GM18873 (cell line): ENCODE results near the gene OSBPL10.

Source experiments
- ATAC-seq: cut with Tn5 transposase; IDR thresholded peaks from one replicate; pipeline ENCODE4 v1.9.1; 2021; ENCODE audit warnings: mild to moderate bottlenecking, moderate library complexity, moderate number of reproducible peaks; ENCODE audit not compliant: unreplicated experiment, low FRiP score

Gene OSBPL10

DNA sequence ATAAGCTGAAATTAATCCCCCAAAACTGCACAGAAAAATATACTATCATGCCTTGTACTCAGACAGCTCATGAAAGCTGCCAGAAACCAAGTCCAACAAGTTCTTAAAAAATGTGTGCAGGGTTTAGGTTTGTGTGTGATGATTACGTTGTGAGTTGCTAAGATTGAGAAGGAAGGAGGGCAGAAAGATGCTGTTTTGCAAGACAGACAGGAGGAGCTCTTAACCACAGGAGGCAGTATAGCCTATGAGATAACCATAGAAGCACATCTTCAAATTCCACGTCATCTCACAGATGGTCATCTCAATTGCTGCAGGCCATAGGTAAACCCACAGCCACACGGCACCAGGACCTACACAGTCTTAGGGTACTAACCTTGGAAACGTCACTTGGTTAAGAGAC lies 256.4 kb downstream of the OSBPL10 start:
- no peak for ATAC-seq

DNA sequence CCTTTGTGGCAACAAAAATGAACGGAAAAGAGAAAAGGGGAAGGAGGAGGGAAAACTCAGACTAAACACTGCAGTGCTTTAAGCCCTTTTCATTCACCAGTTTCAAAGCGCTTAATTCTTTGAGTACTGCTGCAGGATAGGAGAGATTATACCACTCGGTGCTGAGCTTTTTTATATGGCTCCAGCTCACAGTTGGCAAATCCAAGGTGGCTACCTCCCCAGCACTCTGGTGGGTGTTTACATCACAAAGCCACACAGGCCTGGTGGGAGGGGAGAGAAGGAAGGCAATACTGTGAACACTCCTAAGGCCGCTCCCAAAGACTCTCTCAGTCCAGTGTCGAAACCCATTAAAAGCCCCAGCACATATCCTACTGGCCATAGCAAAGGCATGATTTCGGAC lies 256.9 kb downstream of the OSBPL10 start:
- no peak for ATAC-seq

DNA sequence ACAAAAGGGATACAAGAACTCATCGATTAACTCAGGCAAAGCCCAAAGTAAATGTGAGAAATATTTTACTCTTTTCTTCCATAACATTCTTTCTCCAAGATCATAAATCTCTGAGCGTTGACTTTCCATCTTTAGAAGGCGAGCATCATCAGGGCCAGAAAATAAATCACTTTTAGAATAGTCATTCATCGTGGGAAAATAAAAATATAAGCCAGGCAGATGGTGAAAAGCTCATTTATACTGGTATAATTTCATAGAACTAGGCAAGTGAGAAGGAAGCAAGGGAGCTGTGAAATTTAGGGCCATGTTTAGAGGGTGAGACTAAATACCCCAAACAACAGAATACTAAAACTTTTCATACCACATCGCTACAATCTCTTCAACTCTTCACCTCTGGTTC lies 257.4 kb downstream of the OSBPL10 start:
- no peak for ATAC-seq

DNA sequence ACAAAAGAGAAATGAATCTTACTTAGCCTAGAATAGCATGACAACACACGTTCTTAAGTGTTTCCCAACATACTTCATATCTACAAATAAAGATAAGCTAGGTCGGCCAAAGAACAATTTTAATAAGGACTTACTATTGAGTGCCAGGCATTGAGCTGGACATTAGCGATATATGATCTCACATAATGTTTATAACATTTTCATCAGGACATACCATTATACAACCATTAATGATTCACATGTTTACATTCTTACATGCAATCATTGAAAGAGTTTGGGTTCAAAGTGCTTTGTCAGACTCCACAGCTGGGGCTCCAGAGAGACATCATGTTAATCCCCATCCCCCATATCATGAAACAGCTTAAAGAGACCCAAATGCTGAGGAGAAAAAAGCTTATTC lies 259.4 kb downstream of the OSBPL10 start:
- ATAC-seq = no peak

DNA sequence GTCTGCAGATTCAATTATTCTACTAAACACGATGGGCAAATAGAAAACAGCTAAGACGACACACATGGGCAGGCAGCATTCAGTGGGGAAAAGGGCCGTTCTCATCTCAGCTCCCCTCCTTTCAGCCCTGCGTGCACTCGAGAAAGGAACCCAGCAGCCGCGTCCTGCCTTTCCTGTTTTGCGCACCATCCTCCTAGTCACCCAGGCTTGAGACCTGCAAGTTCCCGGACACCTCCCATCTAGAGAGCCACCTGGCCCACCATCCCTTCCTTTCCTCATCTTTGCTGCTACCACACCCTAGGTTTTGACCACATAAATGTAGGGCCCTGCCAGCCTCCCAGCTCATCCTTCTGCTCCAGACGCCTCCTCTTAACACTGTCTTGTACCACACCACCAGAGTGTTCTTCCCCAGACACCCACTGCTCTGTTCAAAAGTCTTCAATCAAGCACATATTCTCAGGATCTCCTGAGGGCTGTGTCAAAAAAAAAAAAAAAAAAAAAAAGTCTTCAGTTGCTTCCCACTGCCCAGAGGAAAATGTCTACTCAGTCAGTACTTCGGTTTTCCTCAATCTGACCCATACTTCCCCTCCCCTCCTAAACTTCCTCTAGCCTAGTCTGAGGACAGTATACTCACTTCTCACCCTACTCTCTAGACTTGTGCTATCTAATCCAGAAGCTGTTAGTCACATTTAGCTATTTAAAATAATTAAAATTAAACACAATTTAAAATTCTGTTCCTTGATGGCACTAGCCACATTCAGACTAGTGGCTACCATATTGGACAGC lies 266.4 kb downstream of the OSBPL10 start:
- ATAC-seq = no peak

DNA sequence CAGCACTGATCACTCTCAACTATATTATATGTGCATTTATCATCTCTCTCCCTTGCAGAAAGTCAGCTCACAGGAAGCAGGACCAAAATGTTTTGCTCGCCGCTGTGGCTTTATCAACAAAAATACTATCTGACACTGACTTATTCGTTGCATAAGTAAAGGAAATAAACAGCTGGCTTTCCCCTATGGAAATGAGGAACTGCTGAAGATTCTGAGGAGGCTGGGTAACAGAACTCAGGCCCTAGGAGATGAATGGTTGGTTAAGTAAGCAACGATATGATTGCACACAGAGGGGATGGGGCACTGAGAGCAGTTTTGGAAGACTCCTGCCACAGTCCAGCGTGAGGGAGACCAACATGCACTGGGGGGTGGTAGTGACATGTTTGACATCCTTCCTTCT lies 267.2 kb downstream of the OSBPL10 start:
- no peak for ATAC-seq

DNA sequence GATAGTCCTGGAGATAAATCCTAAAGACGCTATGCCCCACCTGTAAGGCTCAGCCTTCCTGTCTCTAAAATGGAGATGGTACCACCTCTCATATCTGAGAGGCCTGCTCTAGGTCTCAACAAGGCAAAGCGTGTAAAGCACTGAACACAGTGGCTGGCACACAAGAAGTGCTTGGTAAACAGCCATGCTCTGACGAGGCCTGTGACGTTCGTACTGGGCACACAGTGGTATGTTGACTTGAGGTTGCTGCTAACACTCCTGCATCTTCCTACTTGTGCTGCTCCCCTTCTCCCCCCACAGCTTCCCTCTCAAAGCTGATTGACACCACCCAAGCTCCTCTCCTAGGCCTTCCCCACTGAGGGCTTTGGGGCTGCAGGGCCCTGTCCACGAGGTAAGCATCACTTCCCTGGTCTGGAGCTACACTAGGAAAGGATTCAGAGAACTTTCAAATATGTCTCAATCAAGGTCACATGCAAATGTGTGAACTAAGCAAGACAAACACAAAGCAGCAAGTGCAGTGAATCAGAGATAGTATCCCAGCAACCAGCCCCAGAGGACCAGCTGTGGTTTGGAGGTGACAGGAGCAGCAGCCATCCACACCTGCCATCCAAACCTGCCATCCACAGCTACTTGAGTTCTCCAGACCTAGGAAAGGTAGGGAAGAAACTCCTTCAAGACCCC lies 270.8 kb downstream of the OSBPL10 start:
- no peak for ATAC-seq

DNA sequence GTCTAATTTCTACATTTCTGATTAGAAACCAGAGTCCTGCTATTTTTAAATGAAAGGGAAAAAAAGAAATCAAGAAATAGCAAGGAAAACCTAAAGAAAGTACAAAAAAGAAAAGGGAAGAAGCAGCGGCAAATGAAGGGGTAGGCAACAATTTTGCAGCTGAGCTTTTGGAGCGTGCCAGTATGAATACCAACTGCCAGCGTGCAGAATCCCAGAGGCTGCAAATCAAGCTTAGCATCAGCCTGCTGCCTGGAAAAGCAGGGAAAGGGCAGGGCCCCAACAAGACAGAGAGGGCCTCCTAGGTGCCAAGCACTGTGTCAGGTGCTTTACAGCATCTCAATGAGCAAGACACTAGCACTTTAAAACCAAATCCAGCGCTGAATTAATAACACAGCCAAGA lies 271.5 kb downstream of the OSBPL10 start:
- no peak for ATAC-seq

DNA sequence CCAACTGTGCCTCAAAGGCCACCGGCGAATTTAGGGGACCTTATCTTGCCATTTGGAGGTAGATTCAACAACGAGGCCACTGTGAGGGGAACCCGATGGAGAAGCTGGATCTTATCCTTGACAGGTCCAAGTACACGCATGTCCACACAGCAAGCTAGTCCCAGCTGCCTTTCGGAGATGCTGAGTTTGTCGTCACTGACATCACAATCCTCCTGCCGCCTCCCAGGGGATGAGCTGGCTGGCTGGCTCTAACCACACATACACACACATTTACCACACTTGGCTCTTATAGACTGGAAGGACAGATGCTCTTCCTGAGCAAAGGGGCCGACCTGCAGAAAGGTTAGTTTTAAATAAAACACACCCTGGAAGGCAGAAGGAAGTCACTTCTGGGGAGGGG lies 272.1 kb downstream of the OSBPL10 start:
- ATAC-seq = no peak

DNA sequence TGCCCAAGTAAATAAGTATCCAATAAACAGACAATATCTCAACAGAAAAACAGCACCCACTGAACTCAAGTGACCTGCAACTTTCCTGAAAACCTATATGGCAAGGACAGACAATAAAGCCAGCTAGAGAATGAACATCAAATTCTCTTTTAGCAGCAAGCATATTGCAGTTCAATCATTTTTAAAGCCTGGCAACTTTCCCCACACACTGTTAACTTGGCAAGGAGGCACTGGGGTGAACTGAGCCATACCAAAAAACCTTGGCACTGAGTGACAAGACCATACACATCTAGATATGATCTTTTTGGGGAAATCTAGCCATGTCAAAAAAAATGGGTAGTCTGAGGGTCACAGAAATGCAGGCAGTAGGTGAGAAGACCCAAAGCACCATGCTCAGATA lies 273.8 kb downstream of the OSBPL10 start:
- ATAC-seq = no peak

DNA sequence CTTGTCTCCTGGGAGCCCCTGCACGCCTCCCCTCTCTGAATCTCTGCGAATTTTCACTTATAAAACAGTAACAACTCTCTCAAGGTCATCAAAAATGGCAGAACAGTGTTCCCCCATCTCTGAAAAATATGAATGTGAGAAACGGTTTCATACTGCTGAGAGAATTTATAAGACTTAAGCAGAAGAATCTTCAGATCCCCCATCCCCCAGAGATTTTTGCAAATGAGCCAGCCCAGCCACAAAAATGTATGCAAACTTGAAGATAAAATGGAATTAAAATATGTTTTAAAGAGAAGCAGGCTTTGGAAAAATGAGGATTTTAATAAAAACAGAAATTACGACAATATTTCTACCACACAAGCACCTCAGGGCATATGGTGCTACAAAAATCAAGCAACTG lies 275.3 kb downstream of the OSBPL10 start:
- no peak for ATAC-seq

DNA sequence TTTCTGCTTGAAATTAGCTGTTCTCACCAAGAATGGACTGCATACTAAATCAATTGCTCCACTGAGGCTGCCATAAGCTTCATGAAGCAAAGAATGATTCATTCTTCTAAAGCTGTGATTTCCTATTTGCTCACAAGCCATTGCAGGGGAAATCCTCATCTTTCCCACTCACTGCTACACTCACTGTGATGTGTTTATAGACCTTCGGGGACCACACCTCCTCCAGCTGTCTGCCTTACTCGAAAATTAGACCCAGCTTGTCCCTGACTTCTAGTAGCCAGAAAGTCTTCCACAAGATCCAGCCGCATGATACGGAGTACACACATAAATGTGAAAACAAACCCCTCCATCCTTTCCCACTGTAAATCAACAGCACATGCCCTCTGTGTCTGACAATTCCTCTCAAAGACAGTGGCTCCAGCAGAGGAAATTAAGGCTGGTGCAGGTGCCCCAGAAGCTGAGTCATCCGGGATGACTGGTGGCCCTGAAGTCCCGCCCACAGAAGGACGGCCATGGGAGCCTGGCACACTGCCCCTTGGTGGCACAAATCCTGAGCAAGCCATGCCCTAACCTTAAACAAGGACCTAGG lies 276.4 kb downstream of the OSBPL10 start:
- no peak for ATAC-seq

DNA sequence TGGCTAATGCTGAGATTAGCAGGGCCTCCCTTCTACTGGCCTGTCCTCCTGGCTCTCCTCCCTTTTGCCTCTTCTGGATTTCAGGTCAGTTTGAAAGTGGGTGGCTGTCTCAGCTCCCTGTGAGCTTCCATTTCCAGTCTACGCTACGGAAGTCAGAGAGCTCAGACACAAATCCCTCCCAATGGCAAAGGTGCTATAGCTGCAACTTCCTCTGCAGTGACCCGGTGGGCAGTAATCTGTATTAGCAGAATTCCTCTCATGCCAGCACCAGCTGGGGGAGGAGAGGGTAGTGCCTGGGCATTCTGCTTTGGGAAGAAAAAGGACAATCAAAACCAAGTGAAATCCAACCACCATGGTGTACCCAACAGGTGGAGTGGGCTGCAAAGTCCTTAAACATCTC lies 276.9 kb downstream of the OSBPL10 start:
- ATAC-seq = no peak

DNA sequence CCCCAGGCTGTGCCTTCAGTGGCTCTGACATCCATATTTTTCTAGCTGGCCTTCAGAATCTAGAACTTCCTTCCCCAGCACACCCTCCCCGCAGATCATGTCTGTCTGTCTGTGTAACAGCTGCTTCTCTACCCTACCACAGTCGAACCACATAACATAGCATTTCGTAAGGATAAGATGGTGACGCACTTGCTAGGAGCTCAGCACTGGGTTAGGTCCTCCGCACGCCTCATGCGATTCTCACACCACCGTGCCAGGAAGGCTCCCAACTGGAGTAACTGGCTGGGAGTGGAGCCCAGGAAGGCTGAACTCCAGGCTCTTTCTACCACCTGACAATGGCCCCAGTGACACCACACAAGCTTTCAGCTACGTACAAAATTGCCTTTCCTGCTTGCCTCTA lies 279.8 kb downstream of the OSBPL10 start:
- ATAC-seq = no peak

DNA sequence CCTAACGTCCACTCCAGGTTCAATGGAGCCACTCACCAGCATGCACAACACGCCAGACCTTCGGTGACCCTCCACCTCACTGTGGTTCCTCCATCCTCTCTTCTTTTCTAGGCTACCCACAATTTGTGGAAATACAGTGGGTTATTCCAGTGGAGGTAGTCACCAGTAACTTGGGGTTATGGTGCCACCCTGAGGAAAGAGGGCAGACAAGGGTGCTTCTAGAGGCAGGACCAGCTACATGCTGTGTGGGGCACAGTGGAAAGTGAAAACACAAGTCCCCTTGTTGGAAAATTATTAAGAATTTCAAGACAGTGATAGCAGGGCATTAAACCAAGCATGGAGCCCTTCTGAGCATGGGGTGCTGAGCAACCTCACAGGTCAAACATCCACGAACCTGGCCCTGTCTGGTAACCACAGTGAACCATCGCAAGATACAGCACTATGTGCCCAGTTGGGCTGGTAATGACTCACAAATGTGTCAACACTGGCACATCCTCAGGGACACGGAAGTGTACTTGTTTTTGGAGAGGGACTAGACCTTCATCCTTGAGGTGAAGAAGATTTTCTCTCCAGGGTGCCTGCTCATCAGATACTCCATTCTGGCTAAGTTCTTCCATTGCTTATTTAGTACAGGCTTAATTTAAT lies 281.6 kb downstream of the OSBPL10 start:
- ATAC-seq = no peak

DNA sequence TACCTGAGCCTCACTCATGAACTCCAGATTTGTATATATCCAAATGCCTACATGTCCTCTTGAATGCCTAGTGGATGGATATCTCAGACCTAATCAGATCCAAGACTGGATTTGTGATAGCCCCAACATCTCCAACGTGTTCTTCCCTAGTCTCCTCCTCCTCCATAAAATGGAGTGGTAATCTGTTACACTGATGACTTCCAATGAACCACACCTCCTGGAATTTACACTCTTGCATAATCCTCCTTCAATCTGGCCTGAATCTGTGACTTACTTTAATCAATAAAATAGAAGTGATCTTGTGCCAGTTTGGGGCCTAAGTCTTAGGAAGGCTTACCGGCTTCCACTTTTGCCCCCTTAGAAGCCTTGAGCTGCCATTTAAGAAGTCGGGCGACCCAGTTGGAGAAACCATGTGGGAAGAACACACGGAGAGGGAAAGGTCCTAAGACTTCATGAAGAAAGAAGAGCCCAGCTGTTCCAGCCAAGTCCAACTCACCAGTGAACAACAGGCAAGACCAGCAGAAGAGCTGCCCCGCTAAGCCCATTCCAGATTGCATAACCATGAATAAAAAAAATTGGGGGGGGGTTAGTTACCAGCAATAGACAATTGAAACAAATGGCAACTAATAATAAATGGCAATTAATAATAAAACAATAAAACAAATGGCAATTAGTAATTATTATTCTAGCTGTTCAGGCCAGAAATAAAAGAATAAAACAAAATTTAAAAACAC lies 284.1 kb downstream of the OSBPL10 start:
- ATAC-seq = no peak

DNA sequence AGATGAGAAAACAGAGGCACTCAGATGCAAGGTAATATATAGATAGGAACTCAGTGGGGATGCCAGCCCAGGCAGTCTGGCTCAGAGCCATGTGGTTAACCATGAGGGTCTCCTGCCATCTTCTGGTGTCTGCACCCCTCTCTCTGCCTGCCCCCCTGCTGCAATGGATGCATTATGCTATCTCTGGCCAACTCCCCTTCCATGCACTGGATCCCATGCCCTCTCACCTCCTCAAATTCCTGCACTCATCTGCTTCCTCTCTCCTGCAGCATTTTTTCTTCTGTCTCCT lies 285.1 kb downstream of the OSBPL10 start:
- ATAC-seq = no peak

DNA sequence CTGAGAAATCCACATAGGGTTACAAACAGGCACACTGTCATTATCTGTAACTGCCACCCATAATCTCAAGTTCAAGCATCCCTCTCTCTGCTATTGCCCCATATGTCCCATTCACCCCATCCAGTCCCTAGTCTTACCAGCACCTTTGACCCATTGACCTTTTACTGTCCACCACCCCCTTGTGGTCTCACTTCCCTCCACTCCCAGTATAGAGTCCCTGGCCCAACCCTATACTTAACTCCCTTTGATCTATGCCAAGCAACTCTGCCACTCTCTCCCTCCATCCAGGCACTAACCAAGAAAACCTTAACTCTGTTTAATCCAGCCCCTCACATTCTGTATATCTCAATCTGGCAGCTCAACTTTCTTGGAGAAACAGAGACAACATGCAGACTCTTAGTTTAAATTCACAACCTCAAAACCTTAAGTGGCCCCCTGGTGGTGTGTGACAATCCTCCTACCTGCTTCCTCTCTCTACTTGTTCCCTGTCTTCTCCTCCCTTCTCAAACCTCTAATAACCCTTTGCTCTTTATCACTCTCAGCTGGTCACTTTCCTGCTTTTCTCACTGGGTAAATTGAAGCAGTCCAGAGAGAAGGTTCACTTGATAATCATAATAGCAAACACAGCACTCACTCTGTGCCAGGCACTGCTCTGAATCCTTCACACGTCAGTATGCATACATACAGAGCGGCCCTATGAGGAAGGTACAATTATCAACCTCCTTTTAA lies 285.6 kb downstream of the OSBPL10 start:
- no peak for ATAC-seq

DNA sequence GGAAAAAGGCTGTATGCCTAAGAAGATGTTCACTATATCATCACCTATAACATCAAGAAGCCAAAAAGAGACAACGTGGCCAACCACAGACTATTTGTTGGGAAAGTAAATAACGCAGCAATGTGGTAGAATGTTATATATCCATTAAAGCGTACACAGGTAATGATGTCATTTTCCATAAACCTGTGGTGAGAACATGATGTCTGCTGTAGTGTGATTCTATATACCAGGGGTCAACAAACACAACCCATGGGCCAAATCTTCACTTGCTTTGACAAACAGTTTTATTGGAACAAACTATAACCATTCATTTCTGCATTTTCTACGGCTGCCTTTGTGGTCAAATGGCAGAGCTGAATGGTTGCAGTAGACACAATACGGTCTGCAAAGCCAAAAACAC lies 287.7 kb downstream of the OSBPL10 start:
- no peak for ATAC-seq

DNA sequence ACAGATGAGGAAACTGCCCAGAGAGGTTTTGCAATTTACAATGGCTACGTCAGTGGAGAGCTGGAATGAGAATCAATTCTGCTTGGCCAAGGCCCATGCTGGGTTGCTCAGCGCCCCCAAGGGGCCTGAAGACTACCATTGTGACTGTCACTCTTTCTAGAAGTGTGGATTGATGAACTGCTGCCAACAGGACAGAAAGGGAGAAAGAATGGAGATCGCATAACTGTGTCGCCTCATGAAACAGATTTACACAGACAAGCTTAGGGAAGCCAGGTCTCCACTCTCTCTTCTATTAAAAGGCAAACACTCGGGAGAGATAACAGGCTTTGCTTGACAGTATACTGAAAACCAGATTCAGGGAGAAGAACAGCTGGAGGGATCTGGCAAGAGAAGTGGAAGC lies 288.3 kb downstream of the OSBPL10 start:
- no peak for ATAC-seq
